Nephron (organoid): ENCODE measurements around the gene YEATS2.
"Not testable (repeated sequence)": the region's sequence is repeated elsewhere in the genome, so short reads cannot be mapped to it uniquely, and the experiment has no call there.

Experiments used
- H3K27ac Mint-ChIP-seq, 3 experiments: 2 replicates each; pipeline ENCODE4 v1.8.0; 2020; ENCODE audit warnings: mixed read lengths in 3 of 3, mild to moderate bottlenecking in 2 of 3, moderate library complexity in 1 of 3
- H3K27me3 Mint-ChIP-seq: 2 replicates; pipeline ENCODE4 v1.8.0; 2021; ENCODE audit warnings: low read depth, mild to moderate bottlenecking, moderate library complexity, mixed read lengths
- H3K36me3 Mint-ChIP-seq: 2 replicates; pipeline ENCODE4 v1.8.0; 2020; ENCODE audit warnings: low read depth, mixed read lengths
- H3K4me1 Mint-ChIP-seq: 2 replicates; pipeline ENCODE4 v1.8.0; 2020; ENCODE audit warnings: mixed read lengths
- H3K4me3 Mint-ChIP-seq, 3 experiments: 2 replicates each; pipeline ENCODE4 v1.8.0; 2020; ENCODE audit warnings: mild to moderate bottlenecking in 3 of 3, mixed read lengths in 3 of 3, moderate library complexity in 2 of 3
- H3K9me3 Mint-ChIP-seq: 2 replicates; pipeline ENCODE4 v1.8.0; 2020; ENCODE audit warnings: mixed read lengths
- TF ChIP-seq, protein P1 (sequence below), 3 experiments: fragments of 200-600 bp; sonication (generic); IDR thresholded peaks; one replicate each; pipeline ENCODE4 v1.5.0; 2021; ENCODE audit warnings: antibody characterized with exemption in 3 of 3; ENCODE audit not compliant: unreplicated experiment in 3 of 3

Gene YEATS2

DNA sequence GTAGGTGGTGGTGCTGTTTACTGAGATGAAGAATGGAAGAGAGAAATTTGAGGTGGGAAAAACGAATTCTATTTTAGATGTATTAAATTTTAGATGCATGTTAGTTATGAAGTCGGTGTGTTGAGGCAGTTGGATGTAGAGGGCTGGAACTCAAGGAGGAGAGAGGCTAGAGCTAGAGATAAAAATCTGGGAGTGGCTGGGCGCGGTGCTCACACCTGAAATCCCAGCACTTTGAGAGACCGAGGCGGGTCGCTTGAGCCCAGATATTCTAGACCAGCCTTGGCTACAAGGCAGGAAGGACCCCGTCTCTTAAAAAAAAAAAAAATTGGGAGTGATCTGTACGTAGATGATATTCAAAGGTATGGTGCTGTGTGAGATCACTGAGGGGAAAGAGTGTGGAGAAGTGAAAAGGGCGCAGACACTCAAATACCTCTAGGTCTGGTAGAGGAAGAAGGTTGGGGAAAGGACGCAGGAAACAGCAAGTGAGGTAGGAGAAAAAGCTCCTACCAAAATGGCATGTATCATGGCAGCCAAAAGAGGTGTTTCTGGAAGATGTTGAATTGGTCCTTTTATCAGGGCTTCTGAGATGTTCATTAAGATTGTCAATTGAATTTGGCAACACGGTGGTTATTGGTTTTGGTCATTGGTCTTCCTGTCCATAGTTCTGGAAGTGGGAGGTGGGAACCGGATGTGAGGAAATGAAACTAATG lies 1.8 kb downstream of the YEATS2 start:
- H3K4me3 Mint-ChIP-seq: peak overlapping the region; percentile 85 to 87 (median 86)
- H3K9me3 Mint-ChIP-seq: no peaks in the 10 kb centered on the region
- TF ChIP-seq, protein P1, sequence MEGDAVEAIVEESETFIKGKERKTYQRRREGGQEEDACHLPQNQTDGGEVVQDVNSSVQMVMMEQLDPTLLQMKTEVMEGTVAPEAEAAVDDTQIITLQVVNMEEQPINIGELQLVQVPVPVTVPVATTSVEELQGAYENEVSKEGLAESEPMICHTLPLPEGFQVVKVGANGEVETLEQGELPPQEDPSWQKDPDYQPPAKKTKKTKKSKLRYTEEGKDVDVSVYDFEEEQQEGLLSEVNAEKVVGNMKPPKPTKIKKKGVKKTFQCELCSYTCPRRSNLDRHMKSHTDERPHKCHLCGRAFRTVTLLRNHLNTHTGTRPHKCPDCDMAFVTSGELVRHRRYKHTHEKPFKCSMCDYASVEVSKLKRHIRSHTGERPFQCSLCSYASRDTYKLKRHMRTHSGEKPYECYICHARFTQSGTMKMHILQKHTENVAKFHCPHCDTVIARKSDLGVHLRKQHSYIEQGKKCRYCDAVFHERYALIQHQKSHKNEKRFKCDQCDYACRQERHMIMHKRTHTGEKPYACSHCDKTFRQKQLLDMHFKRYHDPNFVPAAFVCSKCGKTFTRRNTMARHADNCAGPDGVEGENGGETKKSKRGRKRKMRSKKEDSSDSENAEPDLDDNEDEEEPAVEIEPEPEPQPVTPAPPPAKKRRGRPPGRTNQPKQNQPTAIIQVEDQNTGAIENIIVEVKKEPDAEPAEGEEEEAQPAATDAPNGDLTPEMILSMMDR (IDR thresholded peaks at IDR 0.05; ENCODE audit: unreplicated experiment in 3 of 3): no peak
- H3K27me3 Mint-ChIP-seq: no peaks in the 10 kb centered on the region
- H3K27ac Mint-ChIP-seq: peak overlapping the region; percentile 65 to 80 (median 70)
- peaks cover 9% of the 10 kb centered on the region for H3K36me3 Mint-ChIP-seq
- H3K4me1 Mint-ChIP-seq: peaks cover 50% of the 10 kb centered on the region

DNA sequence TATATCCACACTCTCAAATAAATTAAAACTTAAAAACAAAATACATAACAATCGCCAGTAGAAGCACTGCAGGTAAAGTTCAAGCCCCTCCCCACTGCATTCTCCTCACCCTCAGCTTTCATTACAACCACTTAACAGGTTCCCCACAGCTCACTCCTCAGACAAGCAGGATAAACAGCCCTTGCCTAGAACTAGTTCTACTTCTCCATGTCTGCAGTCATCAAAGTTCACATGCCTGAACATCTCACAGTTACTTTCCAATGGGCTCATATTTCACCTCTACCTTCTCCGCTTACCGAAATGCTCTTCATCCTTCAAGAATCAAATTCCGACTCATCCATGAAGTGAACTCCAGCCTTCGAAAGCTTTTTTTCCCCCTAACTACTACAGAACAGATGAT lies 4.1 kb downstream of the YEATS2 start:
- TF ChIP-seq, protein P1 (IDR thresholded peaks at IDR 0.05; ENCODE audit: unreplicated experiment in 3 of 3): no peak
- Mint-ChIP-seq H3K9me3 (no peaks in the 10 kb centered on the region), H3K4me3 (peak overlapping the region; percentile 8 to 30 (median 9)), H3K36me3 (peaks cover 20% of the 10 kb centered on the region), H3K27ac (peak overlapping the region in 2 of 3 experiments; percentile 2 to 56), H3K4me1 (peaks cover 50% of the 10 kb centered on the region), H3K27me3 (no peaks in the 10 kb centered on the region)

DNA sequence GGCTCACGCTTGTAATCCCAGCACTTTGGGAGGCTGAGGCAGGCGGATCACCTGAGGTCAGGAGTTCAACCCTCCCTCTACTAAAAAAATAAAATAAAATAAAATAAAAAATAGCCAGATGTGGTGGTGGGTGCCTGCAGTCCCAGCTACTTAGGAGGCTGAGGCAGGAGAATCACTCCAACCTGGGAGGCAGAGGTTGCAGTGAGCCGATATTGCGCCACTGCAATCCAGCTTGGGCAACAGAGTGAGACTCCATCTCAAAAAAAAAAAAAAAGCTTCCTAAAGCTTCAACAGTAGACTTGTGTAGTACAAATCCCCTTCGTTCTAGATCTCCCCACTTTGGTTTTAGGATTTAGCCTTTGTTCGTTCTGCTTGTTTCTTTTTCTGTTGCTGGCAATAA lies 6.3 kb downstream of the YEATS2 start:
- not testable (repeated sequence) for H3K4me3 Mint-ChIP-seq, H3K27me3 Mint-ChIP-seq, H3K9me3 Mint-ChIP-seq, H3K27ac Mint-ChIP-seq
- peaks cover 39% of the 10 kb centered on the region for H3K4me1 Mint-ChIP-seq
- peaks cover 20% of the 10 kb centered on the region for H3K36me3 Mint-ChIP-seq

DNA sequence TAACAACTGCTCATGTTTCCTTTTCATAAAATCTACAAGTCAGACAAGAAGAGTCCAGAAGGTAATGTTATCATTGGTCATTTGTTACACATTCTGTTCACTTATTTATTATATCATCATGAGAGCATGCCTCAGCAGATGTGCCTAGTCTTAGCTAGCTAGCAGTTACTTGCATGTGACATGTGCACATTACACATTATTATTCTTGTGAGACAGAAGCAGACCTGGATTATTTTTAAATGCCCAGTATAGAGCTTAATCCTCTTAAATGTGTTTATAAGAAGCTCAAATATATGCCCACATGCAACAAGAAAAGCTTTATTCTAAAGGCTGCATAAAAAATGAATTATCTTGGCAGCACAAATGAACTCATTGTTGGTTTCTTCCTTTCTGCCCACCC lies 12.6 kb downstream of the YEATS2 start:
- Mint-ChIP-seq H3K9me3 (no peaks in the 10 kb centered on the region), H3K36me3 (peaks cover 20% of the 10 kb centered on the region), H3K27me3 (no peaks in the 10 kb centered on the region), H3K4me1 (peaks cover 9% of the 10 kb centered on the region), H3K4me3 (no peak overlapping the region), H3K27ac (peak overlapping the region in 1 of 3 experiments; percentile 54)
- TF ChIP-seq, protein P1 (IDR thresholded peaks at IDR 0.05; ENCODE audit: unreplicated experiment in 3 of 3): no peak

DNA sequence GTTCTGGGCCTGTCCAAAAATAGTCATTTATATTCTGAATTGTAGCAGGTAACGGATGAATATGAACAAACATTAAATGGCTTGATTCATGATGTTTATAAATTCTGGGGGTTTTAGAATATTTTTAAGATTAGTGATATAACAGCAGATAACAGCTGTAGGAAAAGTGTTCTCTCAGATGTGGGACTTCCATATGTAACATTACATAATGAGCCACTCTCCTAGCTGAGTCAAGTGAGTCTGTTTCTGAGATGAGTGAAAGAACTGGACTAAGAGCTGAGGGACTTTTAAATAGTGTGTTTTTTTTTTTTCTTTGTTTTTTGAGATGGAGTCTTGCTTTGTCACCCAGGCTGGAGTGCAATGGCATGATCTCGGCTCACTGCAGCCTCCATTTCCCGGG lies 13.9 kb downstream of the YEATS2 start:
- H3K4me1 Mint-ChIP-seq: peaks cover 9% of the 10 kb centered on the region
- H3K9me3 Mint-ChIP-seq: no peaks in the 10 kb centered on the region
- no peaks in the 10 kb centered on the region for H3K27me3 Mint-ChIP-seq
- H3K4me3 Mint-ChIP-seq: no peak overlapping the region
- H3K27ac Mint-ChIP-seq: no peak overlapping the region
- TF ChIP-seq, protein P1 (IDR thresholded peaks at IDR 0.05; ENCODE audit: unreplicated experiment in 3 of 3): no peak
- peaks cover 13% of the 10 kb centered on the region for H3K36me3 Mint-ChIP-seq

DNA sequence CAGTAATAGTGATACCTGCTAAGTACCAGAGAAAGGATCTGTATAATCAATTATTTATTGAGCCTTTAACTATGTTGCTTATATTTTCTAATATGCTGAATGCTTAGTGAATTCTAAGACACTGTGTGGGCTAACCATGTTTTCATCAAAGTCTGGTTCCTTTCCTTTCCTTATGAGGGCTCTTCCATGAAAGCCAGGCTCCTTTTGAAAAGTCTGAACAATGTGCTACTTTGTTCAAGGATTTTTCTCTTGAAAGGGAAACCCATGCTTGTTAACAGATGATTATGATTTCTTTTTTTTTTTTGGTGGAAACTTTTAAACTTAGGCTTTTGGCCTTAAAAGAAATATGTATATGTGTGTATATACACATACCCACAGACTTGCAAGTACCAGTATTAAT lies 17.0 kb downstream of the YEATS2 start:
- H3K27ac Mint-ChIP-seq: no peak overlapping the region
- H3K9me3 Mint-ChIP-seq: no peaks in the 10 kb centered on the region
- H3K4me3 Mint-ChIP-seq: no peak overlapping the region

More for the DNA sequence above, 17.0 kb downstream of the YEATS2 start:
- peaks cover 38% of the 10 kb centered on the region for H3K36me3 Mint-ChIP-seq
- TF ChIP-seq, protein P1 (IDR thresholded peaks at IDR 0.05; ENCODE audit: unreplicated experiment in 3 of 3): no peak
- no peaks in the 10 kb centered on the region for H3K27me3 Mint-ChIP-seq
- H3K4me1 Mint-ChIP-seq: peaks cover 9% of the 10 kb centered on the region
